GM11168 (cell line): ENCODE measurements around the gene PSMC4.

Source experiments
- in situ Hi-C: fragments of 300-500 bp; cut with MboI; formaldehyde crosslinking; loops from one replicate; pipeline ENCODE4 v1.12.0; 2022; ENCODE audit warnings: low sequenced_read_pairs; ENCODE audit not compliant: unreplicated experiment

The PSMC4 gene

GRCh38 chr19:39983695-39984300 is 12.8 kb downstream of the PSMC4 start:
- in situ Hi-C loops = no loop called here

GRCh38 chr19:39986643-39987042 is 15.7 kb downstream of the PSMC4 start:
- in situ Hi-C loops = no loop called here

- in situ Hi-C loops = no loop called here
These were observed 16.2 kb downstream of the PSMC4 start for GRCh38 chr19:39987167-39987566.

GRCh38 chr19:39987596-39987995 is 16.6 kb downstream of the PSMC4 start:
- in situ Hi-C loops = no loop called here

GRCh38 chr19:39993605-39994004 is 22.6 kb downstream of the PSMC4 start:
- in situ Hi-C loops = no loop called here

- in situ Hi-C loops = no loop called here
These were observed 23.4 kb downstream of the PSMC4 start for GRCh38 chr19:39994361-39994760.

GRCh38 chr19:39995794-39996193 is 24.8 kb downstream of the PSMC4 start:
- in situ Hi-C loops = no loop called here

GRCh38 chr19:39996218-39996810 is 25.3 kb downstream of the PSMC4 start:
- in situ Hi-C loops = no loop called here

GRCh38 chr19:39996811-39997637 is 26.1 kb downstream of the PSMC4 start, which contains the start of gene ZNF546:
Gene ZNF546 (plus strand): TSS chr19:39997060. CDS start chr19:39998327, 1,267 bp downstream.
- in situ Hi-C loops = no loop called here

- in situ Hi-C loops = no loop called here
These were observed 26.8 kb downstream of the PSMC4 start for GRCh38 chr19:39997638-39998216.

- in situ Hi-C loops = no loop called here
These were observed 27.5 kb downstream of the PSMC4 start for GRCh38 chr19:39998501-39998900.

- in situ Hi-C loops = no loop called here
These were observed 34.8 kb downstream of the PSMC4 start for GRCh38 chr19:40005691-40006272.

GRCh38 chr19:40006273-40006691 is 35.3 kb downstream of the PSMC4 start:
- in situ Hi-C loops = no loop called here

- in situ Hi-C loops = no loop called here
These were observed 38.7 kb downstream of the PSMC4 start for GRCh38 chr19:40009674-40010073.

- in situ Hi-C loops = no loop called here
These were observed 43.0 kb downstream of the PSMC4 start for GRCh38 chr19:40013991-40014390.

GRCh38 chr19:40023969-40024368 is 53.0 kb downstream of the PSMC4 start:
- in situ Hi-C loops = no loop called here

GRCh38 chr19:40025938-40026596 is 55.1 kb downstream of the PSMC4 start:
- in situ Hi-C loops = no loop called here

- in situ Hi-C loops = no loop called here
These were observed 55.6 kb downstream of the PSMC4 start for GRCh38 chr19:40026597-40026970.
